GM12878 (cell line): ENCODE measurements around the gene ANO10.

ENCODE experiments used
- BCL11A ChIP-seq: IDR thresholded peaks from 2 replicates; pipeline ENCODE4 v1.6.1; 2011; ENCODE audit warnings: low read depth, low read length
- MAX ChIP-seq: IDR thresholded peaks from 2 replicates; pipeline ENCODE4 v1.6.1; 2012; ENCODE audit warnings: low read depth, low read length, improper control_type of control experiment

GRCh38 chr3:43434431-43434830 is 187.4 kb downstream of the ANO10 start:
- TF ChIP-seq BCL11A (no peak), MAX (no peak)
